BE2C (cell line): ENCODE measurements around the gene NEK9.

ENCODE experiments used
- DNase-seq: peaks from one replicate; pipeline ENCODE4 v3.0.0-alpha.2; 2020
- H3K27me3 ChIP-seq: fragments of 250-450 bp; sonication (Bioruptor Pico); 2 replicates; pipeline ENCODE4 v1.5.1; 2020; ENCODE audit warnings: mild to moderate bottlenecking
- H3K36me3 ChIP-seq: fragments of 250-450 bp; sonication (Bioruptor Pico); 2 replicates; pipeline ENCODE4 v1.5.1; 2020; ENCODE audit warnings: mild to moderate bottlenecking
- H3K4me1 ChIP-seq: fragments of 250-450 bp; sonication (Bioruptor Pico); 2 replicates; pipeline ENCODE4 v1.5.1; 2020
- H3K4me3 ChIP-seq: 2 replicates; pipeline ENCODE4 v1.5.1; 2011; ENCODE audit warnings: low read depth, low read length
- H3K9me3 ChIP-seq: fragments of 250-450 bp; sonication (Bioruptor Pico); 2 replicates; pipeline ENCODE4 v1.5.1; 2020
- TF ChIP-seq, protein P1 (sequence below): IDR thresholded peaks from 2 replicates; pipeline ENCODE4 v1.5.1; 2012; ENCODE audit warnings: mild to moderate bottlenecking, low read depth, low read length

NEK9 gene

DNA sequence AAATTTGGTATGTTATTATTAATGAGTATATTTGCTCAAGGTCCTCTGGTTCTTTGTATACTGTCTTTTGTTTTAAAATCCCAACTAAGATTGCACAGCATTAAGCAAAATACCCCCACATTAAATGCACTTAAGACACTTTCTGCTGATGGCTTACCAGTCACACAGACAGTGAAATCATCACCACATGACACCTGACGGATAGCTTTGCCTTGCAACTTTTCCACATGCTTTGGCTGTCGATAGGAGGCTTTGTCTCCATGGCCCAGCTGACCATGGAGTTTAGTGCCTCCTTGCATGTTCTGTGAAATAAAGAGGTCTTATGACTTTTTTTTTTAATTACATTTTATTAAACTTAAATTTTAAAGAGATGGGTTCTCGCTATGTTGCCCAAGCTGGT lies 19.7 kb downstream of the NEK9 start:
- Histone ChIP-seq H3K4me1 (no peaks in the 10 kb centered on the region), H3K4me3 (no peak overlapping the region), H3K36me3 (peaks cover 69% of the 10 kb centered on the region), H3K9me3 (no peaks in the 10 kb centered on the region; the same call in 1 of the 2 replicates), H3K27me3 (no peaks in the 10 kb centered on the region)
- TF ChIP-seq, protein P1, sequence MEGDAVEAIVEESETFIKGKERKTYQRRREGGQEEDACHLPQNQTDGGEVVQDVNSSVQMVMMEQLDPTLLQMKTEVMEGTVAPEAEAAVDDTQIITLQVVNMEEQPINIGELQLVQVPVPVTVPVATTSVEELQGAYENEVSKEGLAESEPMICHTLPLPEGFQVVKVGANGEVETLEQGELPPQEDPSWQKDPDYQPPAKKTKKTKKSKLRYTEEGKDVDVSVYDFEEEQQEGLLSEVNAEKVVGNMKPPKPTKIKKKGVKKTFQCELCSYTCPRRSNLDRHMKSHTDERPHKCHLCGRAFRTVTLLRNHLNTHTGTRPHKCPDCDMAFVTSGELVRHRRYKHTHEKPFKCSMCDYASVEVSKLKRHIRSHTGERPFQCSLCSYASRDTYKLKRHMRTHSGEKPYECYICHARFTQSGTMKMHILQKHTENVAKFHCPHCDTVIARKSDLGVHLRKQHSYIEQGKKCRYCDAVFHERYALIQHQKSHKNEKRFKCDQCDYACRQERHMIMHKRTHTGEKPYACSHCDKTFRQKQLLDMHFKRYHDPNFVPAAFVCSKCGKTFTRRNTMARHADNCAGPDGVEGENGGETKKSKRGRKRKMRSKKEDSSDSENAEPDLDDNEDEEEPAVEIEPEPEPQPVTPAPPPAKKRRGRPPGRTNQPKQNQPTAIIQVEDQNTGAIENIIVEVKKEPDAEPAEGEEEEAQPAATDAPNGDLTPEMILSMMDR, result no peak
- DNase-seq, result no peak

DNA sequence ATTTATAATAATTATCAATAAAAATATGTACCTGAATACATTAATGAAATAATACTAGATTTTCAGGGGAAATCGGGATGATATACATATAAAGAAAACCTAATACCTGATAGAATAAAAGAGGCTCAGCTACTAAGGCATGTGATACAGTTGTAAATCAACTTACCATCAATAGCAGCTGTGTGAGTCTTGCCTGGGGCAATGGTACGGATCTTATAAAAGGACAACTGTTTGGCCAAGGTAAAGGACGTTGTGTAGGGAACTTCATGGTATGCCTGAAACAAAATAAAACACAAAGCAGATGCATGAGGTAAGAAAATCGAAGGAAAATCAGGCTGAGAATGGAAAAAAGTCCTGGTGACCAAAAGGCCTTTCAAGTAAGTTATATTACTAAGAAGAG lies 25.4 kb downstream of the NEK9 start:
- Histone ChIP-seq H3K4me1 (no peaks in the 10 kb centered on the region), H3K27me3 (no peaks in the 10 kb centered on the region), H3K36me3 (peaks cover 64% of the 10 kb centered on the region), H3K4me3 (no peak overlapping the region), H3K9me3 (no peaks in the 10 kb centered on the region; the same call in 1 of the 2 replicates)
- TF ChIP-seq, protein P1, result no peak
- no peak for DNase-seq

DNA sequence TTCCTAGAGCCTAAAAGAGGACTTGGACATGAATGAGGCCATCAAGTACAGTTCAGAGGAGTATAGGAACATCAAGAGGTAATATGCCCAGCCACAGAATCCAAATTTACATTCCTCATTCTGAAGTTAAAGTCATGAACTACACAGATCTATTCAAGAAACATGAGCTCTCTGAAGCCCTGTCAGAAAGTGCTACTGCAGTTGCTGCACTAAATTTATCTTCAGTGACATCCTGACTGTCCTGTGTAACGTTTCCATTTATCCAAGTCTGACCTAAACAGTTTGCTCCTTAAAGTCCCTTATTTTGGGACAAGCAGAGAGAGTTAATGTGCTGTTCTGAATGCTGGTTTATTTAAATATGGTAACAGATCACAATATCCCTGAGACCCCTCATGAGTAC lies 28.2 kb downstream of the NEK9 start:
- TF ChIP-seq, protein P1, result no peak
- H3K4me3 ChIP-seq, result no peak overlapping the region
- no peaks in the 10 kb centered on the region for H3K4me1 ChIP-seq
- no peaks in the 10 kb centered on the region for H3K27me3 ChIP-seq
- H3K36me3 ChIP-seq, result peaks cover 66% of the 10 kb centered on the region
- no peak for DNase-seq
- no peaks in the 10 kb centered on the region for H3K9me3 ChIP-seq

DNA sequence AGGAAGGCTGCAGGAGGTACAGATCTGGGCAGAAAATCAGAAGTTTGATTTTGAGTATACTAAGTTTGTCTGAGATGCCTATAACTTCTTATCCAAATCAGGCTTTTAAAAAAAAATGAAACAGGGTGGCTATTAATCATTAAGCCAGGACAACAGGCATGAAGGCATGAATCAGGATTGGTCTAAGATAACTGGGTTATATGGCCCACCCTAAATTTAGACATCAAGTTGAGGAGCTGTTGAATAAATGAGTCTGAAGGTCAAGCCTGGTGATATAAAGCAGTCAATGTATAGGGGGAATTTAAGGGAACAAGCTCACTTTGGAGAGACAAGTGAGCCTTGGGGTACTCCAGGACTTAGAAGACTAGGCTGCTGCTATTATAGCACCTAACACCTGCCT lies 28.6 kb downstream of the NEK9 start:
- no peak for DNase-seq
- H3K4me1 ChIP-seq, result no peaks in the 10 kb centered on the region
- H3K9me3 ChIP-seq, result no peaks in the 10 kb centered on the region
- TF ChIP-seq, protein P1, result no peak
- no peak overlapping the region for H3K4me3 ChIP-seq
- H3K36me3 ChIP-seq, result peaks cover 62% of the 10 kb centered on the region
- H3K27me3 ChIP-seq, result no peaks in the 10 kb centered on the region

DNA sequence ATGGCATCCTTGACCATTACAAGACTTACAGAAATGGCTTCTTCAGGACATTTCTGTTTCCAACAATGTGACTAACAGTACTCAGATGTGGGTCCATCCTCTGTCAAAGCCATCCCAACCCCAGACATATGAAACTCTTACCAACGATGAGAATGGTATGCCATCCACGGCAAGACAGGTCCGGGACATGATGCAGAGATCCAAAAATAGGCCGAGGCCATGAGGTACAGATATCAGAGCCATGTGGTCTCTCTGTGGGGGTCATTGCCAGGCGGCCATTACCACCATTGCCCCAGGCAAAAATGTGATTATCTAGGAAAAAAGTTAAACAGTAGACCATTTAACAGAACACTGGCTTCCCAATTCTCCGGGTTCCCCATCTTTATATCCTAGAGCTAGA lies 29.9 kb downstream of the NEK9 start:
- Histone ChIP-seq H3K36me3 (peaks cover 67% of the 10 kb centered on the region), H3K4me3 (no peak overlapping the region)

DNA sequence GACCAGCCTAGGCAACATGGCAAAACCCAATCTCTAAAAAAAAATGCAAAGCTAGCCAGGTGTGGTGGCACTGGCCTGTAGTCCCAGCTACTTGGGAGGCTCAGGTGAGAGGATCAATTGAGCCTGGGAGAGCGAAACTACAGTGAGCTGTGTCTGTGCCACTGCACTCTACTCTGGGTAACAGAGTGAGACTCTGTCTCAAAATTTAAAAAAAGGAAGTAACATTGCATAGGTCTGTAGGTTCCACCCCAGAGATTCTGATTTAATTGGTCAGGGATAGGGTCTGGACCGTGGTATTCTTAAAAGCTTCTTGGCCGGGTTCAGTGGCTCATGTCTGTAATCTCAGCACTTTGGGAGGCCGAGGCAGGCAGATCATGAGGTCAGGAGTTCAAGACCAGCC lies 31.2 kb downstream of the NEK9 start:
- DNase-seq, result no peak
- no peaks in the 10 kb centered on the region for H3K9me3 ChIP-seq
- no peaks in the 10 kb centered on the region for H3K27me3 ChIP-seq
- TF ChIP-seq, protein P1, result no peak
- H3K36me3 ChIP-seq, result peaks cover 61% of the 10 kb centered on the region
- no peak overlapping the region for H3K4me3 ChIP-seq
- H3K4me1 ChIP-seq, result no peaks in the 10 kb centered on the region

More for the DNA sequence above, 29.9 kb downstream of the NEK9 start:
- no peaks in the 10 kb centered on the region for H3K9me3 ChIP-seq
- no peaks in the 10 kb centered on the region for H3K4me1 ChIP-seq
- no peaks in the 10 kb centered on the region for H3K27me3 ChIP-seq
- no peak for DNase-seq
- TF ChIP-seq, protein P1, result no peak
